ENCODE results near the gene TCP1.

GRCh38 chr6:159772196-159772595, 17.2 kb downstream of the TCP1 start:
- TF ChIP-seq RAD21 (IDR thresholded peaks at IDR 0.05 in 1 of 2, conservative IDR thresholded peaks at IDR 0.05 in 1 of 2; ENCODE audit: low read depth in 2 of 2, low read length in 2 of 2) (no peak), BCL11A (IDR thresholded peaks at IDR 0.05; ENCODE audit: low read depth in 2 of 2, low read length in 2 of 2) (no peak)
